HG02870 (cell line): ENCODE results near the gene EIF2AK2.
A peak's percentile ranks its signal among the peaks of the same experiment; 100 is the strongest.

Source experiments
- ATAC-seq: cut with Tn5 transposase; IDR thresholded peaks from one replicate; pipeline ENCODE4 v1.9.1; 2021; ENCODE audit warnings: mild to moderate bottlenecking, moderate library complexity; ENCODE audit not compliant: unreplicated experiment

EIF2AK2 gene

DNA sequence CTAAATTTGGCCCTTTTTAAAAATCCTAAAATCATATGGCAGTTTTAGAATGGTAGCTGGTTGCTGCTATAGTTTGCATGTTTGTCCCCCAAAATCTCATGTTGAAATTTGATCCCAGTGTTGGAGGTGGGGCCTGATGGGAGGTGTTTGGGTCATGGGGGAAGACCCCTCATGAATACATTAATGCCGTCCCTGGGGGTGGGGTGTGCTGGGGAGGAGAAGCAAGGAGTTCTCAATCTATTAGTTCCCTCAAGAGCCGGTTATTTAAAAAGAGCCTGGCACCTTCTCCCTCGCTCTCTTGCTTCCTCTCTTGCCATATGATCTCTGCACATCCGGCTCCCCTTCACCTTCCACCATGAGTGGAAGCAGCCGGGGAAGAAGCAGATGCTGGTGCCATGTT is 51.6 kb downstream of the EIF2AK2 start:
- no peak for ATAC-seq

DNA sequence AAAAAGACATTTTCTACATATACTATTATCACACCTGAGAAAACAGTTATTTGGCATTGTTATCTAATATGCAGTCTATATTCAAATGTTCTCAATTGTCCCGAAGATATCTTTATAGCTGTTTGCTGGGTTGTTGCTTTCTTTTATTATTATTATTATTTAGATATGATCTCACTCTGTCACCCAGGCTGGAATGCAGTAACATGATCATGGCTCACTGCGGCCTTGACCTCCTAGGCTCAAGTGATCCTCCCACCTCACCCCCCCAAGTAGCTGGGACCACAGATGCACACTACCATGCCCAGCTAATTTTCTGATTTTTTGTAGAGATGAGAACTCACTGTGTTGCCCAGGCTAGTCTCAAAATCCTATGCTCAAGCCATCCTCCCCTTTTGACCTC is 52.6 kb downstream of the EIF2AK2 start:
- no peak for ATAC-seq

DNA sequence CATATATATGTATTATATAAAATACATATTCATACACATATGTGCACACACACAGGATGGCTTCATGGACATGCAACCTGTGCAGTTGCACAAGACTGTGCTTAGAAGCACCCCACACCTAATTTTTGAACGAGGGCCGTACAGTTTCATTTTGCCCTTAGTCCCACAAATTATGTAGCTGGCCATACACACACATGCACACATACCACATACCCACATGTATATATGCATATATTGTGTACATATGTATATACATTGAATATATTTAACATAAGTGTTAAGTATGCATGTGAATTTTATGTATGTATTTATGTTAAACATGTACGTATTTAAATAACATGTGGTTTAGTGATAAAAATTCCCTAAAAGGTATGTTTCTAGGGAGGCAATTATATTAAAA is 54.2 kb downstream of the EIF2AK2 start:
- ATAC-seq, result no peak

DNA sequence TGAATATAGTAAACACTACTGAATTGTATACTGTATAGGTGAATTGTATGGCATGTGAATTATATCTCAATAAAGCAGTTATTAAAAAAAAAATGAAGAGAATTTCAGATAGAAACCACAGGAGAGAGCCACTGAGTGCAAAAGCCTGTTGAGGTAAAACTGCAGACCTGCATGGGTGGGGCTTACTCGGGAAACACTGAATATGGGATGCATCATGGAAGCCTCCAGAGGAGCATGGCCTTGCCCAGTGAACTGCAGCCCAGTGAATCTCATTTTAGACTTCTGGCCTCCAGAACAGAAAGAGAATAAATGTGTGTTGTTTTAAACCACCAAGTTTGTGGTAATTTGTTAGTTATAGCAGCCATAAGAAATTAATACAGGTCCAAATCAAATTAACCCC is 56.7 kb downstream of the EIF2AK2 start:
- no peak for ATAC-seq

DNA sequence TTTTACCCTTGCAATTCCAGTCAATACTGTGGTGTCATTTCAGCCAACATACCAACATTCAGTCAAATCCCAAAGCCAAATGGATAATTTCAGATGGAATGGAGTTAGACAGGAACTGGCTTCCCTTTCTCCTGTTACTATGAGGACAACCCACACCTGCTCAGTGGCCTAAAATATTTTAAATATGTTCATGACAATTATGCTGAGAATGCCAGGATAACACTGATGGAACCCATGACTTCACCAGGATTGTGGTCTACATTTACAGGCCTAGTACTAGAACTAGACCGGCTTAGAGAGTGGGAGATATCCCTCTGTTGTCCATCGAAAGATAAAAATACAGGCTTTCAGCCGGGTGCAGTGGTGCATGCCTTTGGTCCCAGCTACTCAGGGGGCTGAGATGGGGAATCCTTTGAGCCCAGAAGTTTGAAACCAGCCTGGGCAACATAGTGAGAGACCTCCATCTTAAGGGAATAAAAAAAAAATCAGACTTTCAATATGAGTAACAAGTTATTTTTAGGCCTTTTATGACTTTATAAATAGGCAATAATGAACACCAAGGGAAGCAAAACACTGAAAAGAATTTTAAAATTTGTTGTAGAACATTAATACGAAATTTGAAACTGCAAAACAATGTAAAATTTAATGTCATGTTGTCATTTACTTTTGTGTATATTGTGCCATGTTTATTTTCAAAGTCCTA is 58.2 kb downstream of the EIF2AK2 start:
- no peak for ATAC-seq

DNA sequence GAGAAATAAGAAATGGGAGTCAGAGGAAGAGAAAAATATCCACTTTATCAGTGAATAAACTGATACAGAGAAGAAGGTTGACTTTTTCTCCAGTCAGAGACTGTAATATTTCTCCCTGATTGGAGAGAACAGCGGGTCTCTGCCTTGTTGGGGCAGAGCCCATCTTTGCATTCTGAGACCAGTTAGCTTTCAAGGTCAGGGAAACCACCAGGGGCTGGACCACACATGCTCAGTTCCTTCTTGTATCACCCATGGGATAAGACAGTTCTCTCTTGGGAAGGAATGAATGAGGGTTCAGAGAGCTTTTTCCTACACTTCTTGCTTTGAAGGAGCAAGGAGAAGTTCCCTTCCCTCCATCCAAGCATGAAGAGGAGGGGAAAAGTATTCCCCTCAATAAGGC is 60.2 kb downstream of the EIF2AK2 start:
- no peak for ATAC-seq

DNA sequence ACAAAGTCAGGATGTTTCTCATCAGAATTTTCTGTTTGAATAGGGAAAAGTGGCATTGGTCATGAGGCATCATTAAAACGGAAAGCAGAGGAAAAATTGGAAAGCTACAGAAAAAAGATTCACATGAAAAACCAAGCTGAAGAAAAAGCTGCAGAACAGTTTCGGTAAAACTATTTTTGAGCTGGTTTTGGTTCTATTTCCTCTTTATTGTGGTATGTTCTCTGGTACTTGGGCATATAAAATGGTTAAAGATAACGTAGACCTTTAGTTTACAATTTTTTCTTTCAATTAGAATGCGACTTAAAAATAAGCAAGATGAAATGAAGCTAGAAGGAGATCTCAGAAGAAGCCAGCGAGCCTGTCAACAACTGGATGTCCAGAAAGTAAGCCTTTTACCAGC is 64.9 kb downstream of the EIF2AK2 start:
- ATAC-seq, result peak; percentile 39

DNA sequence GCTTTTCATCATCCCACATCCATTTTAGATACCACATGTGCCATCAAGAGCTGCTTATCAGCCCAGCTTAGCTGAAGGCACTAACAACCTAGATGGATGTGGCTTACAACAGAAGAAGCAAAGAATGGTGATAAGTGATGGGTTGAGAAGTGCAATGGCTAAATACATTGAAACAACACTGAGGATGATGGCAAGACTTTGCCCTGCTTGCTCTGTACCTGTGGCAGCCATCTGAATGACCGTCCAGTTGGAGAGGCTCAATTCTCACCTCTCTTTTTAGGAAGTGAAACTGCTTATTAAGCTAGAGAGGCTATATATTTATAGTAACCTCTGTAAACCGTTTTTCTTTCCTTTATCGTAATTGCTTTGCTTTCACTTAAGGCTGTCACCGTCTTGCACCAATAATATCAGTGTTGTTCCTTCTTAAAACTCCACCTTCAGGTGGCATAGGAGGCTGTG is 66.7 kb downstream of the EIF2AK2 start:
- ATAC-seq, result peak; percentile 87

DNA sequence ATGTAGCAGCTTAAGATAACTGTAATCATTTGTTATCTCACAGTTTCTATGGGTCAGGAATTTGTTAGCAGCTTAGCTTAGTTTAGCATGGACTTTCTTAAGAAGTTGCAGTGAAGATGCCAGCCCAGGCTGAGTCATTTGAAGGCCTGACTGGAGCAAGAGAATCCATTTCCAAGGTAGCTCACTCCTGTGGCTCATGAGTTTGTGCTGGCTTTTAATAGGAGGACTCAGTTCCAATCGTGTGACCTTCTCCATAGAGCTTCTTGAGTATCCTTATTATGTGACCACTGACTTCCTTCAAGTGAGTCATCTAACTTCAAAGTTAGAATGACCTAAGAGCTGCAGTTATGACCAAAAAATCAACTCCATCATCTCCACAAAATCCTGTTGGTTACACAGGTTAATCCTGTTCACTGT is 71.0 kb downstream of the EIF2AK2 start:
- ATAC-seq, result no peak

DNA sequence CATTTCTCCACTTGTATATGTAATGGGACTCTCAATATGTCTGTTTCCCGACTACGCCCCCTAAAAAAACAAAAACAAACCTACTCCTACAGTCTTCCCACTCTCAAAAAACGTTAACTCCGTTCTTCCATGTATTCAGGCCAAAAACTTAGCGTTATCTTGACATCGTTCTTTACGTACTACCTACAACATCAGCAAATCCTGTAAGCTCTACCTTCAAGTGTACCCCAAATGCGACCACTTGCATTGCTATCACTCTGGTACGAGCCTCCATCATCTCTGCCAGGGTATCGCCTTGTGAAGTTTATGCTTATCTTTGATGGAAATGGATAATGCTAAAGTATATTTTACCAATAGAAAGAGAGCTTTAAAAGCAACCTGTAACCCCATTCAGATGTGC is 72.0 kb downstream of the EIF2AK2 start:
- no peak for ATAC-seq

DNA sequence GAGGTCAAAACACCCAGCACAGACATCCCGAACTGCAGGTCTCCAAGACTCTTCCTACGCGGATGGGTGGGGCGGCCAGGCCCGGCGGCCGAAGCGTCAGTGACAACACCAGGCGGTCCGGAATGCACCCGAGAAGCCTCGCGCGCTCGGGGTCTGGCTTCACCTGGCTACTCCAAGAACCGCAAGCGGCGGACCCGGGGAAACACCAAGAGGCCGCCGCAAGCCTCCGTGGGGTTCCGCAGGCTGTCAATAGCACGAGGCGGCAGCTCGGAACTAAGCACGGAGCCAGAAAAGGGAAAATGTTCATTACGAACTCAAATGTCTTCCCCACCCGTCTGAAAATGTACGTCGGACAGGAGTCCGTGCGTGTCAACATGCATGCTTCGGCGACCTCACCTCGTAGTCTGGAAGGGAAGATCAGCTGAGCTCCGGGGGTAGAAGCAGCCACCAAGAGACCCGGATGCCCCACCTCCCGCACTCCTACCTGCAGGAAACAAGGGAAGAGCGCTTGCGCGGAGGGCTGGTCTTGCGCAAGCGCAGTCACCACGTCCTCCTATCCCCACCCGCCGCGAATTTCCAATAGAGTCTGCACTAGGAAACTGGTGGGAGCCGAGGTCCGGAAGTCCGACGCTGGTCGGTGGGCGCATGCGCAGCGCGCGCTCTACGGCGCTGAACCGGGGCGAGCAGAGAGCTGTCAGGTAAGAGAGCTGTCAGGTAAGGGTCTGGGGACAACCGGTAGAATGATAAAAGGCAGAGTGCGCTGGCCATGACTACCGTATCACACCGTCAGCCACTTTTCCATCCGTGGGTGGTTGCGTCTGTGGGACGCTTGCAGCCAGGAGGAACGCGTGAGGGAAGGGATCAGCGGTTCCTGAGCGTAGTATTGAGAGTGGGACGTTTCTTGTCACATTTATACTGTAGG is 72.6 kb downstream of the EIF2AK2 start, which contains the start of the genes GPATCH11 and HEATR5B:
GPATCH11 (plus strand) TSS at position 646 of the 922 bp plus-strand sequence. CDS start 3,864 bp downstream, outside the sequence.
HEATR5B (minus strand) TSS at position 500 of the 922 bp plus-strand sequence. CDS start 958 bp downstream, outside the sequence.
- ATAC-seq, result peak; percentile 78

DNA sequence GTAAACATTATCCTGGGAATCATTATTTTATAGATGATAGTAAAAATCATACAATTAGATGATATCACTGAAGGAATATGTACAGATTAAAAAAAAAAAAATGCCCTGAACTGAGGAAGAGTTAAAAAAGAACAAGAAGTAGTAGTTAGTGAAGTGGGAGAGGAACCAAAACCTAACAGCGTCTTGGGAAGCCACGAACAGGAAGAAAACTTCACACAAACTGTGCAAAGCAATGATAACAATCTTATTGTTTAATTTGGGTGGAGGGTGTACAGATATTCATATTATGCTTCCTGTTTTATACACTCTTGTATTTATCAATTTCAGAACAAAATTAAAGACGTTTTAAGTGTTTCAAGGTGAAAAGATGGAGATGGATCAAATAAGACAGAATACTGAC is 76.1 kb downstream of the EIF2AK2 start:
- ATAC-seq, result no peak

DNA sequence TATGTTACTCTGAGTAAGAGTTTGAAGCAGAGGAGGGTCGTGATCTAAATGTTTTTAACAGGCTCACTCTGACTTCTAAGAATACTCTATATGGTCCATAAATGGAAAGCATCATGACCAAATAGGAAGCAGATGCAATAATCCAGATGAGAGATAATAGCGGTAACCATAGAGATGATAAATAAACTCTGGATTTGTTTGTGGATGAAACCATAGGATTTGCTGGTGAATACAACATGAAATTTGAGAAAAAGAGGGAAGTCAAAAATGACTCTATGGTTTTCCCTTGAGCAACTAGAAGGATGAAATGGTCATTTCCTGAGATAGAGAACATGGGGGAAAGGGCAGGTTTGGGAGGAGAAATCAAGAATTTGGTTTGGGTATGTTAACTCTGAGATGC is 76.5 kb downstream of the EIF2AK2 start:
- no peak for ATAC-seq

DNA sequence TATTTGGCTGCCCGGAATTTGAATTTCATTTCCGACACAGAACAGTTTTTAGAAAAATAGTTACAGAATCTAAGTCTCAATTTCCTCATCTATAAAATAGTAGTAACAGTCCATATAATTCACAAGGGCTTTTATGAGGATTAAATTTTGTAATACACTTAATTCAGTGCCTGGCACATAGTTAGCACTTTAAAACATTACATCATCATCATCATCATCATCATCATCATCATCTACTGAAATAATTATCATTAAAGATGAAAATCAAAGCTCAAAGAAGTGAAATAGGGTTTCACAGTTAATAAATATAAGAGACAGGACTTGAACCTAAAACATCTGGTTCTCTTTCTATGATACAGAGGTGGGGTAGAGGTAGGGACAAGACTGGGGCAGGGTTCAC is 85.8 kb downstream of the EIF2AK2 start:
- no peak for ATAC-seq

DNA sequence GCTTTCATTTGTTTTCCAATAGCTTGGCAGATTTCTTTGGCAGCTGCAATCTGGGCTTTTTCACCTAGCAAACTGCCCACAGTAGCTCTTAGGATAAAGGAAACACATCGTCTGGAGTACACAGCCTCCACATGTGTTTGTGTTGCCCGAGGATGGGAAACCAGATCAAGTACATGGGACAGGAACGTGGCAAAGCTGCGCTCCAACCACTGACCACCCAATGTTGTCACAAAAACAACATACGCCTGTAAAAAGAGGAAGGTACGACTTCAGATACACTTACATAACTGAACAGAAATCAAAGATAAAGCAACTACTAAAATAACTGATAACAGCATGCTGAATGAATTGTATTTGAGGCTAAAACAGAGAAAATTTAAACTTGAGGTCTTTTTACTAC is 88.1 kb downstream of the EIF2AK2 start:
- ATAC-seq, result no peak

DNA sequence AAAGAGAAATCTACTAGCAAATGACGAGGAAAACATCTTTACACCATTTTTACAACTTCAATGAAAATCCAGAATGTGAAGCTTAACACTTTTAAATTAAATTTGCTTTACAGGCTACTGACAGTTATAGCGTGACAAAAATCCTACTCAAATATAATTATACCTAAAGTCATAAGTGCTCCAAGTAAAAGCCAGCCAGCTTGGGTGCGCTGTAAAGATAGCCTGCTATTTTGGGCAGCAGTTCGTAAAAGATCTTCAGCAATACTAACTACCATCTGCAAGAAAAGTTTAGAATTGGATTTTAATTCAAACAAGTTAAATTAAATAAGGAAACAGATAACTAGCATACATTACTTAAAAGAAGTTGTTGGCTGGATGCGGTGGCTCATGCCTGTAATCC is 95.0 kb downstream of the EIF2AK2 start:
- no peak for ATAC-seq

DNA sequence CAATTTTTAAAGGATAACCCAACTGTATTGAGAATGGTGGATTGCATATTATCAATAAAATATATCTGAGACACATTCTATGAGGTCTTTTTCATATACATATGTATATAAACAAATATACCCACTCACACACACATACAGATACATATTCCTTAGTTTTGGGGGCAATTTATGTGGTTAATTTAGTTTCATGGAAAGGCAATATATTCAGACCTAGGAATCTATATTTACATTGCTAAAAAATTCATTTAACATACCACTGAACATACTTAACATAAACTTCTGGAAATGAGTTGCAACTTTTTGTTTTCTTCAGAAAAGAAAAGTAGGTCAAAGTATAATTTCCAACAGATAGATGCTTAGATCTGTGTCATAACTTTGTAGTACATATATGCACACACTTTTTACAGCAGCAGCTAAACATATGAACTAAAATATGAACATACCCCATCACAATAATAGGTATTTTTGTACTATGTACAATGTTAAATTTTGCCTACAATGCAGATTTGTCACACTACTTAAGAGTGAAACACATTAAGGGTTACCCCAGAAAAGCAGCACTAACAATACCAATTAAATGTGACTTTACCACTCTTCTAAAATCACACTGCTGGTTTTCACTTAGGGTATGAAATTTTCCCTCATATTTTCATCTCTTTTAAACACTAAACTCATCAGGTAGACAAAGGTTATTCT is 95.6 kb downstream of the EIF2AK2 start:
- ATAC-seq, result no peak

DNA sequence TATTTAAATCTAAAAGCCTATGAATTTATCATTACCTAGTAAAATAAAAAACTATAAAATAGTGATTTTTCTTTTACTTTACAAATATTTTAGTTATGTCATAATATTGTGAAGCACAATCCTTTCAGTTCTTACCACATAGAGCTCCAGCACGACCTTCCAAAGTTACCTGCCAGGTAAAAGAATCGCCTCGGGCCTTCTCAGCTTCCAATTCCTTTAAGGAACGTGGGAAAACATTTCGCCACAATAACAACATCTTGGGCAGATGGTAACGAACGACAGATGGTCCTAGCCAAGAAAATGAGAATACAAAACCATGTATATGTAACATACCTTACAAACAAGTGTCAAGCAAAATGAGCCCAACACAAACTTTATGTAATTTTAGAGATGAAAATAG is 96.3 kb downstream of the EIF2AK2 start:
- no peak for ATAC-seq

DNA sequence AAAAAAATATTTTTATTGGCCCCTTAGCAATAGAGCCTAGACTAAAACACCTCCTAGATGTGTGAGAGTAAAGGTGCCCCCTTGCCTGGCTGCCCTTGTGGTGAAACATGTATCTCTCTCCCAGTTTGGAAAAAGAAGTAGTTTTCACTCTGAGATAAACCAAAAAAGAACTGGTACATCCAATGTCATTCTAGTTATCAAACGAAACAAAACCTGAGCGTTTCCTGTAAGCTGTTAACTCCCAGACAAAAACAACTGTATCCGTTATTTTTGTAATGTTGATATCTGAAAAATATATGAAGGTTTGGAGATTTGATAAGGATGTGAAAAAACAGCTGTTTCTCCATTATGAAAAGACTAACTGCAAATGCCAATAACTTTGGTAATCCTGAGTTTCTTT is 96.9 kb downstream of the EIF2AK2 start:
- no peak for ATAC-seq

DNA sequence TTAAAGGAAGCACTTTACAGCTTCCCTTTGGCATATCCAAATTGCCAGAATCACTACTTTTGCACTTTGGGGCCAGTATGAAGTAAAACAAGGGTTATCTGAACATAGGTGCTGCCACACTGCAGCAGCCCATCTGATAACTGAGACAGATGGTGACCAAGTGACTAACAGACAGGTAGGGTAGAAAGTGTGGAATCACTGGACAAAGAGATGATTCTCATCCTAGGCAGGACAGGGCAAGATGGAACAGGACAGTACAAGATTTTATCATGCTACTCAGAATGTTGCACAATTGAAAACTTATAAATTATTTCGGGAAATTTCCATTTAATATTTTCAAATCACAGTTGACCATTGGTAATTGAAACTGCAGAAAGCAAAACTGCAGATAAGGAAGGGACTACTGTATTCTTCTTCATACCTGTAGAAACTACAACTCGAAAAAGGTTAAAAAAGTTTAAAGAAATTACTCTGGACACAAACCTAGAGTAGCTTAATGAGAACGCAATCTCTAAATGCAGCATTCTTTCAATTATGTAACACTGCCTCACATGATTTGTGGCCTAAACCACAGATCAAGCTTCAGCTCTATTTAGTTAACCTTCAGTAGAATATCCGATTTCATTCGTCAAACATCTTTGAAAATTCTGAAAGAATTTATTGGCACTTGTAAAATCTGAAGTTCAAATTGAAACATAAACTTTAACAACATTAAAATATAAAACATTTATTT is 104.0 kb downstream of the EIF2AK2 start:
- ATAC-seq, result no peak
